Measurements from ENCODE around the gene CYSTM1.

The CYSTM1 gene, protein sequence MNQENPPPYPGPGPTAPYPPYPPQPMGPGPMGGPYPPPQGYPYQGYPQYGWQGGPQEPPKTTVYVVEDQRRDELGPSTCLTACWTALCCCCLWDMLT

DNA sequence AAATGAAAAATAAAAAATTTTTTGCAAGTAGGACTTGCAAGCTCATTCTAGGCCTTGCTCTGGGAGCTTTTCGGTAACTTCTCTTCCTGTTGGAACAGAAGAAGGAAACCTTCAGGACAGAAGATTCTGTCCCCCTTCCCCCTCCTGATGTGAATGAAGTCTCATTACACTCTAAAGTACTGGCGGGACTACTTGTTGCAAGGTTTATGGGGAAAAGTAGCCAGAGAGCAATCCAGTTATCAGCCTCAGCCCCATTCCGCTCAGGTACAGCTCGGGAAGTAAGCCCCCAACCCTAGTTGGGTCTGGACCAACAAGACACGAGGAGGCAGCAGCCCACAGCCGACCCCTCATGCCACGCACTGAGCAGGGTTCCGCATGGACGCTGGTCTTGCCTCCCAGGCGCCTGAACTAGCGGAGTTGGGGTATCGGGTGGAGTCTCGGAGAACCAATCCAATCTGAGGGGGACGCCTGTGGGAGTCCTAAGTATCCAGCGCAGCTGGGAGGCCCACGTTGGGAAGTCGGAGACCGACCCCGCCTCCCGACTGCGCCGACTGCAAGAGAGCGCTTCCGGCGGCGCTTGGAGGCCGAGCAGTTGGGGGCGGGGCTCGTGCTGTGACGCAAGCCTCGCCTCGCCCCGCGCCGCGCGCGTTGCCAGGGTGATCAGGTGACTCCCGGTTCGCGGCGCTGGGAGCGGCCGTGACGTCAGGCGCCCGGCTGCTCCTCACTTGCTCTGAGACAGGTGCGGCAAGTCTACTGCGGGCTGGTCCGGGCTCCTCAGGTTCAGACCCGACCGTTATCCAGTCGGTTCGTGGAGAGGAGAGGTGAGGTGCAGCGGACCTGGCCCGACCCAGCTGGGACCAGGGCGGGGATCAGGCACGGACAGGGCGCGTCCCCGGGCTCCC, at the start of gene CYSTM1:
Gene CYSTM1, plus strand, starts transcription at position 724 of the 902 bp plus-strand sequence. CDS start 19,278 bp downstream, outside the sequence.
- peak; percentile 73 for DNase-seq (ENCODE audit: low read depth)

DNA sequence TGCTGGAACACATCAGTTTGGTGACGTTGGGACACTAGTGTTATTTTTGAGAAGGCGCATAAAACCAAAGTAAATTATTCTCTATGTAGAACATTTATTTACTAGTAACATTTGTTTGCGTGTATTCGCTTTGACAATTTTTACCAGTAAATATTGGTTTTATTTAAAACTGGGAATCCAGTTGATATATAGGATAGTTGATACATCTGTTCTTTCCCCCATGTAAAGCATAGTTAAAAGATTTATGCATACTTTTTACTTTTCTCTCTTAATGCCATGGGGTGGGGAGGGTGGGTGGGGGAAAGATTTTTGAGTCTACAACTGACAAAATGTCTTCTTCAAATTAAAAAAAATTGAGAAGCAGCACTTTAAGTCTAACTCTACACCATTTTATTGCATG, 49.4 kb upstream of the CYSTM1 start, which contains the start of gene IGIP:
Gene IGIP, plus strand, starts transcription at position 301 of the 400 bp plus-strand sequence. CDS start 2,540 bp downstream, outside the sequence.
- DNase-seq (ENCODE audit: low read depth) = no peak

DNA sequence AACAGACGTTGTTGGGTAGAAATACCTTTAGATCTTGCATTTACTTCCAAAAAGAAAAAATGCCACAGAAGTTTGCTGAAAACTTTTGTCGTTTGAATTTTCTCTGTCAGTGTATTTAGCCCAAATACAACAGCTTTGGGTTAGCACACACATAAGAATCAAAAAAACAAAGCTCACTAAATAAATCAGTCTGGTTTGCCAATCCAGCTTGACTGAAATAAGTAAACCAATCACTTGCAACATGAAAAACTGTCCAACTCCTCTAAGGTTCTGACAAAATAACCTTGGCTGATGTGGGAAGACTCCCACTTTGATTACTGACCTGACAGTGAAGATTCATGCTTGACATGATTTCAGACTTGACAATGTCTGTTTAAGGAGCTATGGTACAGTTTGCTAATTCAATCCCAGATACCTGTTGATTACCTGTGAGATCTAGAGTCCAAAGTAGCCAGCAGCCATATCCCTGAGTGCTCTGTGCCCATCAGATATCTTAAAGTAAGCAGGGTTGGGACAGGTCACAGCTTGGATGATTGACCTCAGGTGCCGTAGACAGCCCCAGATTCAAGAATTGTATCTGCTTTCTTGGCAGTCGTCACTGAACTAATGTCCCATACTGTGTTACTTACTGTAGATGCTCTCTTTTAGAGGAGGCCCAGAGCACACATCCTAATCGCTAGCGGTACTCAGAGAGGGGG, 48.5 kb upstream of the CYSTM1 start:
- DNase-seq (ENCODE audit: low read depth) = no peak

DNA sequence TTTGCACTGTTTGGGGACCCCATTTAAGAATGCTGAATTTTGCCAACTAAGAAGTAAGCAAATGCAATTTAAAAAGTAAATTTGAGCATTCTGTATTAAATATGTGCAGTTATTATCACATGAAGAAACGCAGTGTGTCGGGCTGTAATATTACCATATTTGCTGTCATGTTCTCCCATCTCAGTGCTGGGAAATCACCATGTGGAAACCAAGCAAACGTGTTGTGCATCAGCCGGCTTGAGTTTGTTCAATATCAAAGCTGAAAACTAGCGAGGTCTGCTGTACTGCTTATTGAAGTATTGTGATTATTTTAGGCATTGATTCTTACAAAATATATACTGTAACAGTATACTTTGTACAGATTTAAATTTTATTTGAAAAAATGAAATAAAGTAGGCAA, 46.6 kb upstream of the CYSTM1 start:
- DNase-seq (ENCODE audit: low read depth) = no peak

DNA sequence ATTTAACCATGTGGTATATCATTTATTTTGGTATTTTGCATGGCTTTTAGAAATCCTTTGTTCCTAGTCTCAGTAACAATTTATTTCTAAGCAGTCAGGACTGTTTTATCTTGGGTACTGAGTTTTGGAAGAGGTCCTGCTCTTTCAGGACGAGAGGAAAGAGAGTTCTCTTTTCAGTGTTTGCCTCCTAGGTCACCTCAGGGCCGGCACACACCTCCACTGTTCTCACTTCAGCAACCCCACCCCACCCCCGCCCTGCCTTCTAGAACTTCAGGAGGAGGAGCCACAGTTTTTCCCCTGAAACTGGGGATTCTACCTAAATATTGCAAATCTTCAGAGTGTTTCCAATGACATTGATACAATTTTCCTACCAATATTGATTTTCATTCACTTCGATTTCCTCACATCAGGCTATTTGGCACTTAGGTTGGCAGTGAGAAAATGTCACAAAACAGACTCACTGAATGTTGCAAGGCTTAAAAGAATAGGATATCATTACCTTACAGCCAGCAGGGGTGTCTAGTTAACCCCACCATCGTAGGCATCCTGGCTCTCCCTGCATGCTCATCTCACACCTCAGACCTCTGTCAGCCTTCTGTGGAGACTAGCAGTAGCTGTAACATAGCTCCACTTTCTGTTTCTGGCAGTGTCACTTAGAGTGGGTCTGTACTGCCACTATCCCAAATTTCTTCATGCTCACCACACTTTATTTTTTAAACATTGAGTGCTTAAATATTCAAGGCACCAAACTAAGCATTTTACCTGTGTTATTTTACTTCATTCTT, 43.8 kb upstream of the CYSTM1 start:
- no peak for DNase-seq (ENCODE audit: low read depth)

DNA sequence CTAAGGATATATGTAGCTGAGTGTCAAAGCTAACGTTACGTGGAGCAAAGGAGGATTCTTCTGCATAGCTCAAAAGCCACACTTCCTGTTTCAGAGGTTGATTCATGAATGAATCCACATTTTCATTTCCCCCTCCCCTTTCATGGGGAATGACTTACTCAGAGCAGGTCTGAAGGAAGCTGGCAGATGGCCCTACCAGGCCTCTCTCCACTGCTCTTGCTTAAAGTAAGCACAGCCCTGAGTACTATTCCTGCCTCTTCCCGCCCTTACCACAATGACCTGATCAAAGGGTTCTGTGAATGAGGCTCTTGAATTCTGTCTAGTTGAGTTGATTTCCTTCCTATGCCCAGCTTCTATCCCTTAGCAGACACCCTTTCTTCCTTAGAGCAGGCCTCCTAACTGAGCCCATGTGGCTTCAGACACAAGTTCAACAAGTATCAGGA, 43.0 kb upstream of the CYSTM1 start:
- DNase-seq (ENCODE audit: low read depth) = peak; percentile 83

DNA sequence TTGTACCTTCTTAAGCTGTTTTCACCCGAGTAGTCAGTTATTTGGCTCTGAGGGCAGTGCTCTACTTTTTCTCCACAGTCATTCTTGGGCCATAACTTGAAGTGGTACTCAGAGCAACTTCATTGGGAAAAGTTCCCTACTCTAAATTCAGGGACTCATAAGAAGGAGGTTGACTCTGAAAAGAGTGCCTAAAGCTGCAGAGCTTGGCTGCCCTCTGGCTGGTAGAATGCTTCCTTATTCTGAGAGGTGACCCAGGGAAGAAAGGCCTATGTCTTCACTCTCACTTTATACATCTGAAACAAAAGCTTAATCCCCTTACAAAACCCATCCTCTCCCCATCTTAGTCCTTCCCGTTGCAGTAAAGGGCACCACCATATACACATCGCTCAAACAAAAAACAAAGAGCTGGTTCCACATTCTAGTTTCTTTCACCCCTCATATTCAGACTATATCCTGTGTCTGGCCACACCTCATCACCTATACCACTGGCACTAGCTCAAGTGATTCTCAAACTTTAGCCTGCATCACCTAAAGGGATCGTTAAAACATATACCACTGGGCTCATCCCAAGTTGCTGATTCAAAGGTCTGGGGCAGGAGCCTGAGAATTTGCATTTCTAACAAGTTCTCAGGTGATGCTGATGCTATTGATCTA, 41.3 kb upstream of the CYSTM1 start:
- no peak for DNase-seq (ENCODE audit: low read depth)

DNA sequence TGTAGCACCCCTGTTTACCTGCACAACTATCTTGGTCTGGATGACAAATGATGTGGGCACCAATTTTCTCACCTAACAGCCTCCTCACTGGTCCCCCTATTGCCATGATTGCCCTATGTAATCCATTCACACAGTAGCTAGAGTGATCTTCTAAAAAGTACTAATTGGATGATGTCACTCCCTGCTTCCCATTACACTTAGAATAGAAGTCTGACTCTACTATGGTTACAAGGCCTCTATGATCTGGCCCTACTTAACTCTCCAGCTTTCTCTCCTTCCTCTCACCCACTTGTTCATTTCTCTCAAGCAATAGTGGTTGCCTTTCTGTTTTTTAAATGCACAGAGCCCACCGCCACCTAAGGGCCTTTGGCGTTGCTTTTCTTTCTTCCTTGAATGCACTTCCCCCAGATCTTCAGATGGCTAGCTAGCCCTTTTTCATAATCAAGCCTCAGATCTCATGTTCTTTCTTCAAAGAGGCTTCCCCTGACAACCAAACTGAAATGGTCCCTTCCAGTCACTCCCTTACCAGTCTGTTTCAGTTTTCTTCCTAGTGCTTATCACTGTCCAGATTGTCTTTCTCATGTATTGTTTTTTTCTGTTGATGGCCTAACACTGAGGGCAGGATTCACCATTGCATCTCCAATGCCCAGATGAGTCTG, 40.6 kb upstream of the CYSTM1 start:
- no peak for DNase-seq (ENCODE audit: low read depth)

DNA sequence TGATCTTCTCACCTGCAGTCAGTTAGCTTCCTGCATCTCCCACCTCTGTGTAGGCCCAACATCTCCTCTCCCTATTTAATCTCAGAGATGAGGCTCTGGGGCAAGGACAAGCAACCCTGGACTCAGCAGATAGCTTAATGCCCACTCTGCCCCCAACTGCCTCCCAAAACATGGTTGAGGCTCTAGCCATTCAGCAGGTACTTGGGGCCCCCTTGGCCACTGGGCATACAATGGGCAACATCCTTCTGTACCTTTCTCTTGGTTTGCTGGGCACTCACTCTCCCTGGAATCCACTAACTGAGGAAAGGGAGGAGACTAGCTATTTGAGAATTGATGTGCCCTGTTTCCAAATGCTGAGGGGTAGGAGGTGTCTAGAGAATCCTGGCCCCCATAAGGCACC, 39.9 kb upstream of the CYSTM1 start:
- no peak for DNase-seq (ENCODE audit: low read depth)

DNA sequence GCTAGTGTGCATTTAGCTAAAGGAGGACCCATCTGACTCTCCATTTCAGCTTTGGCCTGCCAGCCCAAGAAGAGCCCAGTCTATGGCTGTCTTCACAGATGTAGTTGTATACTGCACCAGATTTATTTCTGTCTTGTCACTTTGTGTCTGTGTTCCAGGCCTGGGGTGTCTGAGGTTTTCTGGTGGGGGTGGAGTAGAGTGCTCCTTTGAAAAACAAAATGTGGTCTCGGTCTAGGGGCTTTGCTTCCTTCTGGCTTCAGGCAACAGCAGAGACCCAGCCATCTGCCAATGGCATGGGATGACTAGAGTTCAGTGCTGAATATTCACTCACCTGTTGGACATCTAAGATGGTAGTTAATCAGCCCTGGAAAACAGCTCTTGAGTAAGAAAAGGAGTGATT, 38.4 kb upstream of the CYSTM1 start:
- no peak for DNase-seq (ENCODE audit: low read depth)

DNA sequence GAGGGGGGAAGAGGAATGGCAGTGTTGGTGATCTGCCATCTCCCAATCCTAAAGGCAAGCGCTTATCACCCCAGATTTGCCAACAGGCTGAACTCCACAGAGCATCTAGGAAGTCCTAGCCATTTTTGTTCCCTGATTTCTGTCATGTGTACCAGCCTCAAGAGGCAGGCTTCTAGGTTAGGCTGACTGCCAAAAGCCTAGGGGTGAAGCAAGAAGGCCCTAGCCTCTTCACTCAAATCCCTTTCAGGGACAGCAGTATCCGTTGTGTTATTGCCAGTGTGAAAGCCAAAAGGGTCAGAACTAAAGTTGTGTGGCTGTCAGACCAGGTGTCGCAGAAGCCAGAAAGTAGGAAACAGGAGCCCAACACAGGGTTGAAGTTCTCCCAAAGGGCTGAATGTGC, 34.6 kb upstream of the CYSTM1 start:
- DNase-seq (ENCODE audit: low read depth) = no peak

DNA sequence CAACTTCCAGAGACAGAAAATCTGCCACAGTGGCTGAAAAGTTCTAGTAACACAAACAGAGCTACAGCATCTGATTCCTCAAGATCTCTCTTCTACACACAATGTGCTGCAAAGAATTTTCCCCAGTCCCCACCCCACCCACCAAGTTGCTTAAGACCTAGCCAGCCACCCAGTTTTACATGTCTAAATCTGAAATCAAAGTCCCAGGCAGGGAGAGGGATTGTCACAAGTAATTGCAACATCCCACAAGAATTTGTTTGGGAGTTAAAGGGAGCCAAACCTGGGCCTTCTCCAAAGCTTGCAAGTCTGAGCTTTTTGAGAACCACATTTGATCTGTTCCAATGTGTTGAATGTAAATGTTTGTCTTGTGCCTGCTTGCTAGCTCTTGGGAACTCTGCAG, 33.7 kb upstream of the CYSTM1 start:
- no peak for DNase-seq (ENCODE audit: low read depth)

DNA sequence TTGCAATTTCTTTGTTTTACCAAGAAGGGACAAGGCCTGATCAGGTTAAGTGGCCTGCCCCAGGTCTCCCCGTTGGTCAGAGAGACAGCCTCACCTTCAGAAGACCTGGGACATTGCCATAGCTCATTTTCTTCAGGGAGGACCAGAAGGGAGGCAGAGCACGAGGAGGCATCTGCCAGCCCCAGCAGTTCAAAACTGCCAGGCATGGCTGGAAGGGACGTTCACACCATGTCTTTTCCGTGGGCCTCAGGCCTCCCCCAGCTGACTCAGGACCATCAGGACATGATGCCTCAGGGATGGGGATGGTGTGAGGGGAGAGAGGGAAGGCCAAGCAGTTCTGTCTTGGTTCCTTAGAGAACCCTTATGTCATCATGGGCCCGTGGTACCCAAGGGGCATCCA, 32.7 kb upstream of the CYSTM1 start:
- DNase-seq (ENCODE audit: low read depth) = no peak

DNA sequence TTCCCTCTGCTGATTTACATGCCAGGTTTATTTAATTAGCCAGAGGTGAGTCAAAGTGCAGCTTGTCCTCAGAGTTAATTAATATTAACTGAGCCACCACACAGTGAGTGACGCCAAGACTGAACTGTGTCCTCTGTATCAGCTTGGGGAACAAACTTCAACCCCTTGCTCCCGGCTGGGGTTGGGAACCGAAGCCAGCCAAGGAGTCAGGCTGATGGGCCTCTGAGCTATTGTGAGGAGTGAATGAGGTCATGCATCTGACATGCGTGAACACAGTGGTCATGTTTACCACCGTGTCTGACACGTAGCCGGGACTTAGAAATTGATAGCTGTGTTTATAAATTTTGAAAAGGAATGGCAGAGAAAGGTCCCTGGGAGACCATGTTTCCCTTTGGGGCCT, 32.1 kb upstream of the CYSTM1 start:
- DNase-seq (ENCODE audit: low read depth) = no peak

DNA sequence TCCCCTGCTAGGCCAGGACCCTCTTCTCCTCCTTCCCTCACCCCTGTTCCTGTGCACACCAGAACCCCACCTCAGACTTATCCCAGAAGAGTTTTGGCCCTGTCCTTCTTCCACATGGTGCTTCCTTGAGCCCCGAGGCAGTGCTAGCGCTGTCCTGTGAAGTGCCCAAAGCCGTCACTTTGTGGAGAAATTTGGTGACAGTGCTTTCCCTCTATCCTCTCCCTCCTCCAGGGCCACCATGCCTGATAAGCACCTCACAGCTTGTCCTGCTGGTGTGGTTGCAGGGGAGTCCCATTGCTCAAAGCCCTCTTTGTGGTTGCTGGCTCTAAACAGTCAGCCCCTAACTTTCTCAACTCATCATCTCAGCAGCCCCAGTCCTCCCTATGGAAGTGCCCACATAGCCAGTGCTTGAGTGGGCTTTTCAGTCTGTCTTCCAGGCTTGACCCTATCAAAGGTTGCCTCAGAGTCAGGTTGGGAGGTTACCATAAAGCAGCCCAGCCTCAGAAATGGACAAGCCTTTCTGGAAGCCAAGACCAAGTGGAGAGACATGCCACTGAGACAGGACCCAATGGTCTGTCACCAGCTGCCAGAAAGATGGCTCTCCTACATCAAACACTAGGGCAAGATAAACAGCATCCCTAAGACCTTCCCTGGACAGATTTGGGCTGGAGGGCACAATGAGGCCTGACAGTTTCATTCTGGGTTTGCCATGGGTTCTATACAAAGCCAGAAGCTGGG, 31.3 kb upstream of the CYSTM1 start:
- no peak for DNase-seq (ENCODE audit: low read depth)

DNA sequence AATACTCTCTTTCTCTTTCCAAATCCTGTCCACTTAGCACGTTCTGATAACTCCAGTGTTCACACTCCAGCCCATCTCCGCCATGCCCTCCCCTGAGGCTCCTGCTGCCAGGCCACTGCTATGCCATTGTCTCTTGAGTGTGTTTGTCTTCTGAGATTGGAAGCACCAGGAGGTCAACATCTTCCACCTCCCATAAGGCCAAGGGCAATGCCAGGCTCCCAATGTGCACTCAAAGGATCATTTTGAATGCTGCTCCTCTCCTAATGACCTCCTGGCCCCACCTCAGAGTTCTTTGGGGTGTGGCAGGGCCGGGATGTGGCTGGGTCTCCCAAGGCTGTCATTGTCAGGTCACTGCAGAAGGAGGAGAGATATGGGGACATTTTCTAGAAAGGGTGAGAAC, 29.7 kb upstream of the CYSTM1 start:
- DNase-seq (ENCODE audit: low read depth) = no peak

DNA sequence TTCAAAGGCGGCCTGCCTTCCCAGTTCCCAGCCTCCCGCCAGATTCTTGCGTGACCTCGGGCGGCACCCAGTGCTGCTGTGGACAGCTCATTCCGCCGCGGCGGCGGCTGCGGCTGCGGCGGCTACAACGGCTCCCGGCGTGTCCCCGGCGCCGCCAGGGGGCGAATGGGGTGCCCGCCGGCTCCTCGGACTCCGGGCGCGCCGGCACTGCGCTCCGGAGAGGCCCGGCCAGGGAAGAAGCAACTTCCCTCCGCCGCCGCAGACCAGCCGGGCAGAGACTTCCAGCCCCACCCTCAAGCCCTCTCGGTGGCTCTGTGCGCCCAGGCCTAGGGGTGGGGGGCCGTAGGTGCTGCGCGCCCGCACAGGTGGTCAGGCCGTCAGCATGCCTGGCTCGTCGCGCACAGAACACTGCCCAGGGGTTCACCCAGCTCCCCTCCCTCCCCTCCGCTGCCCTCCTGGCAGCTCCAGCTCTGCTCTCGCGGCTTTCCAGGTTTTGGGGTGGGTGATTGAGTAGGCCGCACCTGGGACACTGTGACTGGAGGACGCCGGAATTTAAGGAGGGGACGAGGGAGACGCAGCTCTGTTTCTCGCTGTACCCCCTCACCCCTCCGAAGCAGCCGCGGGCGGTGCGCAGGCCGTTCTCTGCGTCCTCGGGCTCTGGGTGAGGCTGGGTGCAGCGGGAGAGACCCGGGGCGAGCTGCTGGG, 29.0 kb upstream of the CYSTM1 start:
- no peak for DNase-seq (ENCODE audit: low read depth)

DNA sequence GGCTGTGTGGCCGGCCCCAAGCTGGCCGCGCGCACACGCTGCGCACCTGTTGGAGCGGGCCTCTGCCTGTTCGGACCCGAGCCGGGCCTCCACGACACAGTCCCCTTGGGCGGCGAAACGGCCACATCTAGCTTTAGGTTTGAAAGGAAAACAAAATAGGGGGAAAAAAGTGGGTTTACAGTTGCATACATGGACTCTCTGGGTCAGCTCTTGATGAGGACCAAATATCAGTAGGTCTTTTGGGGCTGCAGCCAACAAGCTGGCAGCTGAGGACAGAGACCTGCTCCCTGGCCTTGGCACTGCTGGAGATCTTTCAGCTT, 28.5 kb upstream of the CYSTM1 start:
- DNase-seq (ENCODE audit: low read depth) = no peak

DNA sequence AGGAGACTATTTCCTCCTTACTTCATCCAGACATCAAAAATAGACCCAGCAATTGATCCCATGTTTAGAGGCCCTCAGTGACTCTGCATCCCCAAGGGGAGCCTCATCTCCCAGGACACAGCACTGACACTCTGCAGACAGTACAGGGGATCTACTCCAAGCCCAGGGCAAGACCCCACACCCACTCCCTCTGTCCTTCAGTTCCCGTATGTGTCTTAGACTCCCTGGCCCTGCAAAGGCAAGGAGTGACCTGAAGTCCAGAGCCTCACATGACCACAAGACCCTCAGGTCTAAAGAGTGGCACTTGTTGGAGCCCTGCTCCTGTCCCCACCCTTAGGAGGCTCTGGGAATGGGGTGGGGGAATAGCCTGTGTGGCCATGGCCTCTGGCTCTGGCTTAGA, 27.5 kb upstream of the CYSTM1 start:
- DNase-seq (ENCODE audit: low read depth) = no peak

DNA sequence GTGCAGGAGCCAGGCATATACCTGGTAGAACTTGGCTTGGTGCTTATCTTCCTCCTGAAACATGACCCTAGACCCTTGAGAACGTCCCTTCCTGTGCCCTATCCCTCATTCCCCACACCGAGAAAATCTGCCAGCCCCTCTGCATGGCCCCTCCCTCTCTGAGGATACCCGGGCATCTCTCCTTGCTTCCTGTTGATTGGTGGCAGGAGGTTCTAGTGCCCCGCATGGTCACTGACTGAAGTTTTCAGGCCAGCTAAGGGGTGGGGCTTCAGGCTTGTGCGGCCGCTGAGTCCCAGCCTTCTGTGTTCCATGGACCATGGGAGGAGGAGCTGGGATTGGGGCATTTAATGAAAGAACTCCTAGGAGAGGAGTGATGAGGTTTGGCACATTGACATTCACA, 26.5 kb upstream of the CYSTM1 start:
- DNase-seq (ENCODE audit: low read depth) = no peak
